ENCODE measurements around the gene MAST4.

GRCh38 chr5:66769030-66769733, 173.0 kb downstream of the MAST4 start:
- TF ChIP-seq CTCF (IDR thresholded peaks at IDR 0.05) (no peak), POLR2A (IDR thresholded peaks at IDR 0.05) (no peak)

All from uterus (tissue), 2 donors.